ENCODE results near the gene HTR3C.
"Not testable (repeated sequence)": the region's sequence is repeated elsewhere in the genome, so short reads cannot be mapped to it uniquely, and the experiment has no call there.

The HTR3C gene

DNA sequence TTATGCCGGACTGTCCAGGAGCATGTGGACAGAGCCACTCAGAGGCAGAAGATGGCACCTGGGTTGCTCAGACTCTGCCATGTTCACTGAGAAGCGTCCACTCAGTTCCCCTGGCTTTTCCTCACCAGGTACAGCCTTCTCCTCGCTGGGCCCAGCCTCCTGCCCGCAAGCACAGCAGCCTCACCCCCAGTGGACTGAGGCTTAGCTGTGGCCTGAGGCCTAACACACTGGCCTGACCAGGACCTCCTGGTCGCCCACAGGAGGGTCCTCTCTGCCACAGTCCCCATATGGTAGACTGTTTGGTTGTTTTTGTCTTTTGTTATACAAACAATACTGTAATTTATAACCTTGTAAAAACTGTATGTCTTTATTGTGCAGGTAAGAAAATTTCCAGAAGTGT, 15.5 kb downstream of the HTR3C start:
- no peak overlapping the region for H3K4me3 ChIP-seq (ENCODE audit: low read depth, low read length)
- no peak for DNase-seq (ENCODE audit: low read depth)
- in situ Hi-C loops (cut with HindIII; ENCODE audit: low sequenced_read_pairs): no loop called here
- TF ChIP-seq, protein P1, sequence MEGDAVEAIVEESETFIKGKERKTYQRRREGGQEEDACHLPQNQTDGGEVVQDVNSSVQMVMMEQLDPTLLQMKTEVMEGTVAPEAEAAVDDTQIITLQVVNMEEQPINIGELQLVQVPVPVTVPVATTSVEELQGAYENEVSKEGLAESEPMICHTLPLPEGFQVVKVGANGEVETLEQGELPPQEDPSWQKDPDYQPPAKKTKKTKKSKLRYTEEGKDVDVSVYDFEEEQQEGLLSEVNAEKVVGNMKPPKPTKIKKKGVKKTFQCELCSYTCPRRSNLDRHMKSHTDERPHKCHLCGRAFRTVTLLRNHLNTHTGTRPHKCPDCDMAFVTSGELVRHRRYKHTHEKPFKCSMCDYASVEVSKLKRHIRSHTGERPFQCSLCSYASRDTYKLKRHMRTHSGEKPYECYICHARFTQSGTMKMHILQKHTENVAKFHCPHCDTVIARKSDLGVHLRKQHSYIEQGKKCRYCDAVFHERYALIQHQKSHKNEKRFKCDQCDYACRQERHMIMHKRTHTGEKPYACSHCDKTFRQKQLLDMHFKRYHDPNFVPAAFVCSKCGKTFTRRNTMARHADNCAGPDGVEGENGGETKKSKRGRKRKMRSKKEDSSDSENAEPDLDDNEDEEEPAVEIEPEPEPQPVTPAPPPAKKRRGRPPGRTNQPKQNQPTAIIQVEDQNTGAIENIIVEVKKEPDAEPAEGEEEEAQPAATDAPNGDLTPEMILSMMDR (IDR thresholded peaks at IDR 0.05; ENCODE audit: low read depth, low read length, missing control alignments): no peak

DNA sequence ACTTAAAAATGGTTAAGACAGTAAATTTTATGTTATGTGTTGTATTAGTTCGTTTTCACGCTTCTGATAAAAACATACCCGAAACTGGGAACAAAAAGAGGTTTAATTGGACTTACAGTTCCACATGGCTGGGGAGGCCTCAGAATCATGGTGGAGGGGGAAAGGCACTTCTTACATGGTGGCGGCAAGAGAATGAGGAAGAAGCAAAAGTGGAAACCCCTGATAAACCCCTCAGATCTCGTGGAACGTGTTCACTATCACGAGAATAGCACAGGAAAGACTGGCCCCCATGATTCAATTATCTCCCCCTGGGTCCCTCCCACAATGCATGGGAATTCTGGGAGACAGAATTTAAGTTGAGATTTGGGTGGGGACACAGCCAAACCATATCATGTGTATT, 18.3 kb downstream of the HTR3C start:
- in situ Hi-C loops (cut with HindIII; ENCODE audit: low sequenced_read_pairs); DNase-seq (ENCODE audit: low read depth); H3K4me3 ChIP-seq (ENCODE audit: low read depth, low read length): not testable (repeated sequence)

DNA sequence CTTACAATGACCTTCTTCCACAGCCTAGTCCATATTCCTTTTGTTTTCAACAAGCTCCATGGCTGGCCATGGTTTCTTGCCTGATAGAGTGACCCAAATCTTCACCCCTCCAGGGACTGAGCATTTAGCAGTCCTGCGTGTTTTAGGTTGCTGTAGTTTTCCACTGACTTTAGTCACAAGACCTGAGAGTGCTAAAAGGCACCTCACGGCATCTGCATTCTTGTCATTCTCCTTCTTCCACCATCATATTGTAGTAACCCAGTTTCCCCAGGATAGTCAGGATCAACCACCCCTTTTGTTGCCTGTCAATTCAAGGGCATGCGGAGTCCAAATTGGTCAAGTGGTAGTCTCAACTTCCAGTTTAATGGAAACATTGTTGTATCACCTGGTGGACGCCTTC, 20.8 kb downstream of the HTR3C start:
- no peak for DNase-seq (ENCODE audit: low read depth)
- H3K4me3 ChIP-seq (ENCODE audit: low read depth, low read length): no peak overlapping the region
- in situ Hi-C loops (cut with HindIII; ENCODE audit: low sequenced_read_pairs): no loop called here
- TF ChIP-seq, protein P1 (IDR thresholded peaks at IDR 0.05; ENCODE audit: low read depth, low read length, missing control alignments): no peak

DNA sequence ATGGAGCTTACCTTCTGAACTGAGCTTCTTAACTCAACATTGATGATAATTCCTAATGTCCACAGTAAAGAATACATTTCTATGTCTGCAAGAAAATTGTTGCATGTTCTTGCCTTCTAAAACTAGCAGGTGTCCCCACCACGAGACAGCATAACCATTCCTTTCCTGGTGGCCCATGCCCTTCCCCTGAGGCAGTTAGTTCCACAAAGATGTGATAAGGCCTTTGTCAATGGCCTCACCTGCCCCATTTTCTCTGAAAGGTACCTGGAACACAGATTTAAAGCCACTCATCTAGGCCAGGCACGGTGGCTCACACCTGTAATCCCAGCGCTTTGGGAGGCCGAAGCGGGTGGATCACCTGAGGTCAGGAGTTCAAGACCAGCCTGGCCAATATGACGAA, 23.1 kb downstream of the HTR3C start:
- TF ChIP-seq, protein P1 (IDR thresholded peaks at IDR 0.05; ENCODE audit: low read depth, low read length, missing control alignments): no peak
- no peak for DNase-seq (ENCODE audit: low read depth)
- in situ Hi-C loops (cut with HindIII; ENCODE audit: low sequenced_read_pairs): no loop called here
- H3K4me3 ChIP-seq (ENCODE audit: low read depth, low read length): no peak overlapping the region

DNA sequence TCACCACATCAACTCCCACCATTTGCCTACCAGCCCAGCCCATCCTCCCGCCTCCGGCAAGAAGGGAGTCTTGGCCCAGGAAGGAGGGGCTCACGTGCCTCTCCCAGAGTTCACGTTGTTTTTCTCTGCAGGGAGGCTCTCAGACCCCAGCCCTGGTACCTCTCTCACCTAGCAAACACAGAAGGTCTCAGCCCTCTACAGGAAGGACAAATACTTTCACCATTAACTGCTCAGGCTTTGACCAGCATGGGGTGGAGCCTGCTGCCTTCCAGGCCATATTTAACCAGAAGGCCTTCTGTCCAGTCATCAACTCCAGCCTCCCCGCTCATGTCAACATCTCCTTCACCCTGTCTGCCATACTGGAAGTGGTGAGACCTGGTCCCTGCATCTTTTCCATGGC, 25.0 kb downstream of the HTR3C start:
- no peak overlapping the region for H3K4me3 ChIP-seq (ENCODE audit: low read depth, low read length)
- TF ChIP-seq, protein P1 (IDR thresholded peaks at IDR 0.05; ENCODE audit: low read depth, low read length, missing control alignments): no peak
- no peak for DNase-seq (ENCODE audit: low read depth)
- in situ Hi-C loops (cut with HindIII; ENCODE audit: low sequenced_read_pairs): no loop called here

DNA sequence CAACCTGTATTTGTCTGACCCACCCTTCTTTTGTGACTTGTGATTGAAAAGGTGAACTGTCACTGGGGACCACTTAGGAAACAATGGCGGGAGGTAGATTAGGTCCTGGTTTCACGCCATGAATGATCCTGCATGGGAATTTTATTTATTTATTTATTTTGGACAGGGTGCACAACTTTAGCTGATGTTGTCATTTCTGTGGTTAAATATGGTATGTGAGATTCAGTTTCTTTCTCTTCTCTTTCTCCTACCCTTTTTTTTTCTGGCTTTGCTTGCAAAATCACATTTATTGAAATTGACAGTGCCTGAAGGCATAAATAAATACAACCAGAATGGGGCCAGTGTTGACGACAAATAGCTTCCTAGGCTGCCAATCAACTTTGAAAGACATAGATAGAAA, 26.0 kb downstream of the HTR3C start:
- DNase-seq (ENCODE audit: low read depth): no peak
- H3K4me3 ChIP-seq (ENCODE audit: low read depth, low read length): no peak overlapping the region
- in situ Hi-C loops (cut with HindIII; ENCODE audit: low sequenced_read_pairs): no loop called here

DNA sequence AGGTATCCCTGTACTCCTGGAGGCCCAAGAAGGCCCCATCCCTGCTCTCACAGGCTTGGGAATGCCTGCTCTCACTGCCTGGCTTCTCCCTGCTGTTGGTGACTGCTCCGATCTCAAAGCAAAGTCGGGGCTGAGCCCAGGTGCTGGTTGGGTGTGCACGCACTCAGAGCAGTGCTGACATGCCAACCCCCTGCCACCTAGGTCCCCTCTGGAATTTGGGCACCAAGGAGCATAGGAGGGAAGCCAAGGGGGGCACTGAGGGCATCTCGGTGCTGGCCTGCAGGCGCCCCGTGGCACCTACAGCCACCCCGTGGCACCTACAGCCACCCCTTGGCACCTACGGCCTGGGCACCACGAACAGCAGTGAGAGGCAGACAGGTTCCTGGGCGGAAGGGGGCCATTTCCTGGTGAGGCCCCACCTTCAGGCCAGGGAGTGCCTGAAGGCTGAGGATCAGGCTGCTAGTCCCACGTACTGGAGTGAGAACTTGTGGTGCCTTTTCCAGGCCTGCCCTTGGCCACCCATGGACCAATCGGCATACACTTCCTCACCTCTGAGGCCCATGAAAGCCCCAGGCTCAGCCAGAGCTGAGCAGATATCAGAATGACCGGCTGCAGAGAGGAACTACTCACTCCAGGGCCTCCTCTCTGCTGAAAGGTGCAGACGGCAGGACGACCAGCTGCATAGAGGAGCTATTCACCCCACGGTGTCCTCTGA, 28.4 kb downstream of the HTR3C start:
- TF ChIP-seq, protein P1 (IDR thresholded peaks at IDR 0.05; ENCODE audit: low read depth, low read length, missing control alignments): no peak
- H3K4me3 ChIP-seq (ENCODE audit: low read depth, low read length): no peak overlapping the region
- in situ Hi-C loops (cut with HindIII; ENCODE audit: low sequenced_read_pairs): no loop called here
- no peak for DNase-seq (ENCODE audit: low read depth)

More for the DNA sequence above, 26.0 kb downstream of the HTR3C start:
- TF ChIP-seq, protein P1 (IDR thresholded peaks at IDR 0.05; ENCODE audit: low read depth, low read length, missing control alignments): no peak
